CD4-positive, alpha-beta T cell treated with Interleukin-15 for 1 hour (primary cell): ENCODE results near the gene NEURL1.

Source experiments
- DNase-seq: peaks from one replicate; pipeline ENCODE4 v3.0.0-alpha.2; 2020

NEURL1 gene

GRCh38 chr10:103610921-103611511 lies 117.5 kb downstream of the NEURL1 start:
- DNase-seq: no peak

- no peak for DNase-seq
Observed at GRCh38 chr10:103612462-103613365, 119.2 kb downstream of the NEURL1 start.

- no peak for DNase-seq
Observed at GRCh38 chr10:103613616-103614015, 120.1 kb downstream of the NEURL1 start.

- no peak for DNase-seq
Observed at GRCh38 chr10:103614306-103615158, 121.0 kb downstream of the NEURL1 start.

- no peak for DNase-seq
Observed at GRCh38 chr10:103616705-103617601, 123.4 kb downstream of the NEURL1 start.

- DNase-seq: no peak
Observed at GRCh38 chr10:103617602-103618385, 124.3 kb downstream of the NEURL1 start.

- DNase-seq: no peak
Observed at GRCh38 chr10:103618575-103619423, 125.3 kb downstream of the NEURL1 start.

- no peak for DNase-seq
Observed at GRCh38 chr10:103619424-103620351, 126.2 kb downstream of the NEURL1 start.

- DNase-seq: no peak
Observed at GRCh38 chr10:103620352-103620740, 126.8 kb downstream of the NEURL1 start.

- DNase-seq: no peak
Observed at GRCh38 chr10:103620891-103621782, 127.6 kb downstream of the NEURL1 start.

GRCh38 chr10:103621783-103622125 lies 128.2 kb downstream of the NEURL1 start:
- DNase-seq: no peak

- DNase-seq: no peak
Observed at GRCh38 chr10:103622286-103622685, 128.8 kb downstream of the NEURL1 start.

GRCh38 chr10:103622935-103623574 lies 129.6 kb downstream of the NEURL1 start:
- DNase-seq: no peak

GRCh38 chr10:103626178-103626577 lies 132.7 kb downstream of the NEURL1 start:
- no peak for DNase-seq

GRCh38 chr10:103627111-103627892 lies 133.8 kb downstream of the NEURL1 start:
- no peak for DNase-seq

- no peak for DNase-seq
Observed at GRCh38 chr10:103627893-103628292, 134.4 kb downstream of the NEURL1 start.

GRCh38 chr10:103629581-103629980 lies 136.1 kb downstream of the NEURL1 start:
- no peak for DNase-seq
